Activated CD8-positive, alpha-beta memory T cell treated with anti-CD3 and anti-CD28 coated beads for 48 hours (primary cell): ENCODE data around the gene CCT5.
"Not testable (repeated sequence)": the region's sequence is repeated elsewhere in the genome, so short reads cannot be mapped to it uniquely, and the experiment has no call there.

ENCODE experiments used
- DNase-seq, 3 experiments: peaks; one replicate each; pipeline ENCODE4 v3.0.0-alpha.2; 2020; ENCODE audit warnings: low read depth in 2 of 3, low spot score in 2 of 3

Gene CCT5

DNA sequence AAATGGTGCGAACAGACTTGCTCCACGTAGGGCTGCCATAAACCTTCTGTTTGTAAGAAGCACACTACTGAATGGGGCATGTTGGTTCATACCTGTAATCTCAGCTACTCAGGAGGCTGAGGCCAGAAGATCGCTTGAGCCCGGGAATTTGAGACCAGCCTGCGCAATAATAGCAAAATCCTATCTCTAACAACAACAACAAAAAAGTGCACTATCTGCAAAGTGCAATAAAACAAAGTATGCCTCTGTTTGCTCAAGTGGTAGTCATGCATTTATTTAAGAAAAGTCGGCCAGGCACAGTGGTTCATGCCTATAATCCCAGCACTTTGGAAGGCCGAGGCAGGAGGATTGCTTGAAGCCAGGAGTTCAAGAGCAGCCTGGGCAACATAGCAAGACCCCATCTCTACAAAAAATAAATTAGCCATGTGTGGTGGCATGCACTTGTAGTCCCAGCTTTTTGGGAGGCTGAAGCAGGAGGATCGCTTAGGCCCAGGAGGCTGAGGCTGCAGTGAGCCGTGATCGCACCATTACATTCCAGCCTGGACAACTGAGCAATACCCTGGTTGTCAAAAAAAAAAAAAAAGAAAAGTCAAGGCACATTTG, 5.6 kb upstream of the CCT5 start:
- DNase-seq = no peak

DNA sequence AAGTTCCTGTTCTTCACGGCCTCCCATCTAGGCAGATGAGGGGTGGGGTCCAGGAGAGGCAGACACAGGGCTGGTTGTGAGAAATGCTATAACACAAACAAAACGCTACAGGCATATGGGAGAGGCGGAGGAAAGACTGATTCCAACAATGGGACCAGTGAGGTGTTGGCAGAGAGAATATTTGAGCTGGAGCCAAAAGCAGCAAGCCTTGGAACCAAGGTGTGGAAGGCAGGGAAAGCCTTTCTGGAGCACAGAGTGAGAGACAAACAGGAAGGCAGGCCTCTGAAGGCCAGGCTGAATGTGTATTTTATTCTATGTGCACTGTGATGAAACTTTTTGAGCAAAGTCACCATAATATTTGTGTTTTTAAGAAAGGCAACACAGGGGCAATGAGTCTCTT, 3.3 kb upstream of the CCT5 start:
- DNase-seq = no peak

GRCh38 chr5:10247217-10247616, 2.9 kb upstream of the CCT5 start:
- DNase-seq = not testable (repeated sequence)

- DNase-seq = no peak
Measured at GRCh38 chr5:10248378-10249260, 1.5 kb upstream of the CCT5 start.

GRCh38 chr5:10250806-10251276, 761 bp downstream of the CCT5 start:
- no peak for DNase-seq

DNA sequence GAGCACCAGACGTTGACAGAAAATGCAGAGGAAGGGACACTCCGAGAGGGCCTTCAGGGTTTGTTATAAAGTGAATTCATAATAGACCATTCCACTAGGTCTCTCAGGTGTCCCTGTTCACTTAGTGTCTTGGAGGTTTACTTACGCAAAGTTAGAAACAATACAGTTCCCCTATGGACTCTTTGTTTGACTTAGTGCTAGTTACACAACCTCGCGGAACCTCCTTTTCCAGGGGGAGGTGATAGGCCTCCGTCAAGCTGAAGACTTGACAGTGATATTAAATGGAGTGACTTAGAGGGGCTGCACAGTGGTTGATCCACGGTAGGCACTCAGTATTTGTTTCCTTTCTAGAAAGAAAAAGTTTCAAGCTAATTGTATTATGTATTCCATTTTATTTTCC, 1.3 kb downstream of the CCT5 start:
- DNase-seq = no peak

DNA sequence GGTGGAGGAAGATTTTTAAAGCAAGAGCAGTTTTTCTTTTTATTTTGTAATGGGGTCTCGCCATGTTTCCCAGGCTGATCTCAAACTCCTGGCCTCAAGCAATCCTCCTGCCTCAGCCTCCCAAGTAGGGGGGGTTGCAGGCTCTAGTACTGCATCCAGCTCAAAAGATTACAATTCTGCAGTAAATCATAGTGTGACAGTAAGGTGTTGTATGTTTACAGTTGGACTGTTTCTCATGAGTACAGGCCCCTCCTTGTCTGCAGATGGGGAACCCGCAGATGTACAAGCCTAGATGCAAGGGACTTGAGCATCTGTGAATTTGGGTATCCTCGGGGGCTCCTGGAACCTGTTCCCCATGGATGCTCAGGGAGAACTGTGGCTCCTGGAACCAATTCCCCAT, 3.3 kb downstream of the CCT5 start:
- DNase-seq = no peak

DNA sequence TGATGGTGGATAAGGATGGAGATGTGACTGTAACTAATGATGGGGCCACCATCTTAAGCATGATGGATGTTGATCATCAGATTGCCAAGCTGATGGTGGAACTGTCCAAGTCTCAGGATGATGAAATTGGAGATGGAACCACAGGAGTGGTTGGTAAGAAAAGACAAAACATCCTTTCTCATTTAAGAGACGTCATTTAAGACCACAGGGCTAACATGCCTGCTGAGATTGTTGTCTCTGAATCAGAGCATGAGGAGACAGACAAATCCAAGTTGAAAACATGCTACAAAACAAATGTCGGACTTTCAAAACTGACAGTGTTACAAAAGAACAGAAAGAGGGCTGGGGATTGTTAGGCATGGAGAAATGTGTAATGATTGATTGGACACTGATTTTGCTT, 4.6 kb downstream of the CCT5 start:
- DNase-seq = no peak

DNA sequence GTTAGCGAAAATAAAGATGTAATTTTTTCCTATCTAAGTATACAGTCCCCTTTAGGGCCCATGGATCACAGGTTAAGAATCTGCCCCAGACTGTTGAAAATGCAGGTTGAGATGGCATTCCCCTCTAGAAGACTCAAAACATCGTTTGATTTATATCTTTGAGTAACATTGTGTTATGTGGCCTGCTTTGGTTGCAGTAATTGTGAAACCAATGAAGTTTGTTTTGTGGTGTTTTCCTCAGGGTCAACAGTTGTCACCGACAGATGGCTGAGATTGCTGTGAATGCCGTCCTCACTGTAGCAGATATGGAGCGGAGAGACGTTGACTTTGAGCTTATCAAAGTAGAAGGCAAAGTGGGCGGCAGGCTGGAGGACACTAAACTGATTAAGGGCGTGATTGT, 7.8 kb downstream of the CCT5 start:
- DNase-seq = no peak

DNA sequence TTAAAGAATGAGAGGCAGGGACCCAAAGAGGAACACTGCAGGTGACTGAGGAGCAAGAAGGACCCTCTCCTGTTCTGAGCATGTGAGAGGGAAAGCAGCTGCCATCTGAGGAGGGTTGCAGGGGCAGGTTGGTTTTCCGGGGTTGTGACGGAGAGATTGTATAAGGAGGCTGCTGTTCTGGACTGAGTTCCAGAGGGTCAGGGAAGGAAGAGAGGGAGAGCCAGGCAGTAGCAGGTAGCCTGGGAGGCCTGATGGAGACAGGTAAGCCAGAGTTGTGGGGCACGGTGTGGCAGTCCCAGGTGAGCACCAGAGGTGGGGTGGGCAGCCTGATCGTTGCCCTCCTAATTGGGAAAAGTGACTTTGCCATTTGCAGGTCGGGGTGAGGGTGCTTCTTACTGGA, 9.8 kb downstream of the CCT5 start:
- no peak for DNase-seq

DNA sequence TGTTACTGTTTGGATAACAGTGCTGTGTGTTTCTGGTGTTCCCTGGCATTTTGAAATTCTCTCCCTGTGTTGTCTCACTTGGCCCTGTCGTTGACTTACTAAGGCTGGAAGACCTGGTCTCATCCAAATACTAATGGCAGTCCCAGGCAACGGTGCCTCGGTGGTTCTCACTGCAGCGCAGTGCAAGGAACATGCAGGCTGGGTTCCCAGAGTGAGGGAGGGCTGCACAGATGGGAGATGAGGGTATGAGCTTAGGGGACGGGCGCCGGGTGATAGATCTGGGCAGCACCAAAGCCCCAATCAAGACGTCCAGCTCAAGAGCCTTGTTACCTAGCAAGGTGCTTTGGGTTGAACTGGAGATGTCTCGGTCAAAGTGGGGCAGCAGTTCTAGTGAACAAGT, 11.0 kb downstream of the CCT5 start:
- no peak for DNase-seq

DNA sequence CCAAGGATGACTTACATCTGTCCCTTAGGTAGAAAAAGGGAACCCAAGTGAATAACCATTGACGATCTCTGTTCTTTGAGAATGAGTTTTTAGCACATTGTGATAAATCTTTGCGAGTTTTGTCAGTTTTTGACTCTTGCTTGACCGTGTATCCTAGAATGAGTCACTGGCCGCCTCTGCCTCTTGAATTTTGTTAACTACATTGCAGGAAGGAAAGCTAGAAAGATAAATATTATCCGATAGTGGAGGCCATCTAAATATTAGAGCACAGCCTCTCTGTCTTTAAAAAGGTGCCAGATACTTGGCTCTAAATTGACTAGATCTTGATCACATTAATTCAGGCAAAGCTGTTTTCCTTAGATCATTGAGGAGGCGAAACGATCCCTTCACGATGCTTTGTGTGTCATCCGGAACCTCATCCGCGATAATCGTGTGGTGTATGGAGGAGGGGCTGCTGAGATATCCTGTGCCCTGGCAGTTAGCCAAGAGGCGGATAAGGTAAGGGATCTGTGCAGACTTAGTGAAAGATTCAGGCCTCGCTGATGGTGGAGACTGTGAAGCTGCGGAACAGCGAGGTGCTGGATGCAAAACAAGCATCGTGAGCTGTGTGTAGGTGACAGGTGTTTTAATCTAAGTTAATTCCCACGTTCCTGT, 12.2 kb downstream of the CCT5 start:
- no peak for DNase-seq

- no peak for DNase-seq
Measured at GRCh38 chr5:10262995-10263394, 12.9 kb downstream of the CCT5 start.

DNA sequence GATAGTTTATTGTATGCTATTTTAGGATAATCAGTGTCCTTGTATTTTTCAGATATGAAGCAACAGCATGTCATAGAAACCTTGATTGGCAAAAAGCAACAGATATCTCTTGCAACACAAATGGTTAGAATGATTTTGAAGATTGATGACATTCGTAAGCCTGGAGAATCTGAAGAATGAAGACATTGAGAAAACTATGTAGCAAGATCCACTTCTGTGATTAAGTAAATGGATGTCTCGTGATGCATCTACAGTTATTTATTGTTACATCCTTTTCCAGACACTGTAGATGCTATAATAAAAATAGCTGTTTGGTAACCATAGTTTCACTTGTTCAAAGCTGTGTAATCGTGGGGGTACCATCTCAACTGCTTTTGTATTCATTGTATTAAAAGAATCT, 14.5 kb downstream of the CCT5 start:
- no peak for DNase-seq

DNA sequence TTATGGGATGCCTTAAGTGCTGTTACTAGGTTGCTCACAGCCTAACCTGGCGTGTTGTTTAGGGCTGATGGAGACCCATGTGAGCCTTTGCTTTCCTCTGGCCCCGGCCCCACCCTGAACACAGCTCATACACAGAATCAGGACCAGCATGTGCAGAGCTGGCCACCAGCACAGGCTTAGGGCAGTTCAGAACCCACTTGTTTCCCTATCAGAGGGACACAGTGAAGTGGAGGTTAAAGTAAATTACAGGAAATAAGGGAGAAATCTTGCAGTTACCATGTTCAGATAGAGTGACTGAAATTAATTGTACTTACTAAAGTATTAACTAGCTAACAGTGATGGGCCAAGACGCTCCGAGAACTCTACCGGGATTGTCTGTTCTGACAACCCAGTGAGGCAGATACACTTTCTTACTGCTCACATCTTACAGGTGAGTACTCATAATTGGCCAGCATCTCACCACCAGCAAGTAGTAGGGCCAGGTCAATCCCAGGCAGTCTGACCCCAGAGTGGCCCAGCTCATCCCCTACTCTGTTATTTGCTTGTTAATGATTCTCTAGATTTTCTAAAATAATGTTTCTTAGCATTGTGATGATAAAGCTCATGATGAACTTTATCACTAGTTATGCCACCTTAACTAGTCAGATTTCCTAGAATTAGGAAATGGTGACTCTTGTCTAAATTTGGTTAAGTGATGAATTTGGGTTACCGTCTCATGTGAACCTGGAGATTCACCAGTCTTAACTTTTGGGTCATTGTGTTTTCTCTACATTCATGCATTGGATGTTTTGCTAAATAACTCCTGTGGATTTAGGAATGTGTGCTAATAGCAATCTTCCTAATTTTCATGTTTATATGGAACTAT, 15.4 kb downstream of the CCT5 start:
- DNase-seq = no peak

- DNase-seq = no peak
Measured at GRCh38 chr5:10266137-10266536, 16.1 kb downstream of the CCT5 start.

GRCh38 chr5:10266839-10267238, 16.8 kb downstream of the CCT5 start:
- DNase-seq = no peak

DNA sequence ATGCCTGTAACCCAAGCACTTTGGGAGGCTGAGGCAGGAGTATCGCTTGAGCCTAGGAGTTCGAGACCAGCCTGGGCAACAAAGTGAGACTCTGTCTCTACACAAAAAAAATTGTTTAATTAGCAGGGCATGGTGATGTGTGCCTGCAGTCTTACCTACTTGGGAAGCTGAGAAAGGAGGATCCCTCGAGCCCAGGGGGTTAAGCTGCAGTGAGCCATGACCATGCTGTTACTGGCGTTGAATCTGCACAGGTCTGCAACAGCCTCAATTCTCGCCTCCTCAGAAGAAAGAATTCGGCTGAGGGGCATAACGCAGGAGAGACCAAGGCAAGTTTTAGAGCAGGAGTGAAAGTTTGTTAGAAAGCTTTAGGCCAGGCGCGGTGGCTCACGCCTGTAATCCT, 18.0 kb downstream of the CCT5 start:
- no peak for DNase-seq

DNA sequence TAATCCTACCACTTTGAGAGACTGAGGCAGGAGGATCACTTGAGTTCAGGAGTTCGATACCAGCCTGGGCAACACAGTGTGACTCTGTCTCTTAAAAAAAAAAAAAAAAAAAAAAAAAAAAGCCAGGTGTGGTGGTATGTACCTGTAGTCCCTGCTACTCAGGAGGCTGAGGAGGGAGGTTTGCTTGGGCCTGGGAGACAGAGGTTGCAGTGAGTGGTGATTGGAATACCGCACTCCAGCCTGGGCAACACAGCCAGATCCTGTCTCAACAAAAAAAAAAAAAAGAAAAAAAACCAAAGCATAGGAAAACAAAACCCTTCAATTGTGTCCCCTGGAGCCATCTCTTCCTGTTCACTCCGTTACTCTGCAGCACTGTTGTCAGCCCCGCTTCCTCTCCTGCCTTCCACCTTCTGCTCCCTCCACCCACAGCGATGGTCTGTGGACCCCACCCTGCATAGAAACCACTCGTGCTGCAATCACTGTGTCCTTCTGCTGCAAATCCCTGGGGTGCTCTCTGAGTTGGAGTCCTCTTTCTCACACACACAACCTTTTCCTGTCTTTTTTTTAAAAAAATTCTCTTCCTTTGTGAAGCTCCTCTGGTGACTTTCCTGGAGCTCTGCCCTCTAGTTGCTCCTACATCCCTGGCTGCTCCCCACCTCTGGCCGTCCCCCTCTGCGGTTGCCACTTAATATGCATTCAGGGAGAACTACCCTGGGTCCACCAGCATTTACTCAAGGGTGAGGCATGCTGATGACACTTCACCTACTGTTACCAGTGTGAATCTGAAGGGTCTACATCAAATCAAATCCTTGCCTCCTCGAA, 22.2 kb downstream of the CCT5 start:
- DNase-seq = no peak

- not testable (repeated sequence) for DNase-seq
Measured at GRCh38 chr5:10272875-10273209, 22.8 kb downstream of the CCT5 start.

DNA sequence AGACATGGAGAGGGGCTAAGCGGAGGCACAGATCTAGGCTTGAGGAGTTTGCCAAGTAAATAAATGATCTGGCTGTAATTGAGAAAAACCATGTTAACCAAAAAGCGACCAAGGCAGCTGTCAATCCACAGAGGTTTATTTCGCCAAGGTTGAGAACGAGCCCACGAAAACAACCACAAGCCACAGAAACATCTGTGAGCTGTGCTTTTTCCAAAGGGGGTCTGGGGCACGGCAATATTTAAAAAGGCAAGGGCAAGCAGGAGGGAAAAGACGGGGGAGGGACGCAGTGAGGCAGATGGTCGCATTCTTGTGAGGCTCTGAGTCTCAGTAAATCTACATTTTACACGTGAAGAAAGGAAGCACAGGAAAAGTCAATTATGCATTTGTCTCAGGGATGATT, 25.4 kb downstream of the CCT5 start:
- DNase-seq = no peak
